Activated CD8-positive, alpha-beta T cell treated with anti-CD3 and anti-CD28 coated beads for 36 hours (primary cell): Measurements from ENCODE around the gene FGF22. TPM values are rescaled to one million over a fixed set of nuclear protein-coding genes. Genes with fewer than 3 reads are reported as not detected.

Experiments
- ATAC-seq: fragments of 200-7000 bp; cut with Tn5 transposase; one replicate; pipeline ENCODE4 v1.10.0; 2021; ENCODE audit warnings: mild to moderate bottlenecking, moderate library complexity
- CTCF ChIA-PET: fragments of 350-600 bp; sonication (Branson Sonifier 250); formaldehyde crosslinking; loops from one replicate; lab custom pipeline; 2021; ENCODE audit warnings: antibody characterized with exemption; lab: Charles Lee
- POLR2A ChIA-PET: fragments of 350-600 bp; sonication (Branson Sonifier 250); formaldehyde crosslinking; loops from one replicate; lab custom pipeline; 2021; ENCODE audit warnings: antibody characterized with exemption; lab: Charles Lee
- DNase-seq: peaks from one replicate; pipeline ENCODE4 v3.0.0-alpha.2; 2020
- H3K27ac Mint-ChIP-seq: one replicate; pipeline ENCODE4 v1.8.0; 2021; ENCODE audit warnings: mild to moderate bottlenecking, mixed read lengths
- H3K27me3 Mint-ChIP-seq: one replicate; pipeline ENCODE4 v1.8.0; 2021; ENCODE audit warnings: mixed read lengths
- H3K36me3 Mint-ChIP-seq: one replicate; pipeline ENCODE4 v1.8.0; 2021; ENCODE audit warnings: low read depth, mixed read lengths
- H3K4me1 Mint-ChIP-seq: one replicate; pipeline ENCODE4 v1.8.0; 2021; ENCODE audit warnings: low read depth, mixed read lengths
- H3K4me3 Mint-ChIP-seq: one replicate; pipeline ENCODE4 v1.8.0; 2021; ENCODE audit warnings: mild to moderate bottlenecking, moderate library complexity, mixed read lengths
- H3K9me3 Mint-ChIP-seq: one replicate; pipeline ENCODE4 v1.8.0; 2021; ENCODE audit warnings: mixed read lengths
- intact Hi-C: fragments of 100-400 bp; cut with micrococcal nuclease; formaldehyde crosslinking; loops from one replicate; pipeline ENCODE4 v1.10.0; 2022
- total RNA-seq, 2 experiments: library from RNA; stranded (reverse); gene quantifications; one replicate each; pipeline ENCODE4 v1.2.3, GENCODE V29; 2021
- TF ChIP-seq, protein P1 (sequence below): fragments of 200-600 bp; IDR thresholded peaks from one replicate; pipeline ENCODE4 v1.8.0; 2022; ENCODE audit warnings: antibody characterized with exemption, mild to moderate bottlenecking

The FGF22 gene
- total RNA-seq, 2 experiments from 2014 or later: 0.16 TPM; not detected in 1

GRCh38 chr19:633786-634639, 5.7 kb upstream of the FGF22 start:
- Mint-ChIP-seq H3K27ac (peak overlapping the region; percentile 92), H3K4me1 (peaks cover 22% of the 10 kb centered on the region), H3K9me3 (no peaks in the 10 kb centered on the region), H3K27me3 (no peaks in the 10 kb centered on the region), H3K36me3 (peaks cover 24% of the 10 kb centered on the region), H3K4me3 (peak overlapping the region; percentile 98)
- intact Hi-C loops: no loop called here
- ChIA-PET POLR2A (interaction anchor here (0.6 to 1.4 kb wide), 5 partner anchors 15 to 54 kb away, joined by 3 to 7 read pairs (median 4); partner anchors contain the start of gene RNF126), CTCF (interaction anchor here (0.6 to 2.6 kb wide), 5 partner anchors 9 to 123 kb away, joined by 3 to 9 read pairs (median 5); partner anchors contain the start of gene CDC34)
- TF ChIP-seq, protein P1, sequence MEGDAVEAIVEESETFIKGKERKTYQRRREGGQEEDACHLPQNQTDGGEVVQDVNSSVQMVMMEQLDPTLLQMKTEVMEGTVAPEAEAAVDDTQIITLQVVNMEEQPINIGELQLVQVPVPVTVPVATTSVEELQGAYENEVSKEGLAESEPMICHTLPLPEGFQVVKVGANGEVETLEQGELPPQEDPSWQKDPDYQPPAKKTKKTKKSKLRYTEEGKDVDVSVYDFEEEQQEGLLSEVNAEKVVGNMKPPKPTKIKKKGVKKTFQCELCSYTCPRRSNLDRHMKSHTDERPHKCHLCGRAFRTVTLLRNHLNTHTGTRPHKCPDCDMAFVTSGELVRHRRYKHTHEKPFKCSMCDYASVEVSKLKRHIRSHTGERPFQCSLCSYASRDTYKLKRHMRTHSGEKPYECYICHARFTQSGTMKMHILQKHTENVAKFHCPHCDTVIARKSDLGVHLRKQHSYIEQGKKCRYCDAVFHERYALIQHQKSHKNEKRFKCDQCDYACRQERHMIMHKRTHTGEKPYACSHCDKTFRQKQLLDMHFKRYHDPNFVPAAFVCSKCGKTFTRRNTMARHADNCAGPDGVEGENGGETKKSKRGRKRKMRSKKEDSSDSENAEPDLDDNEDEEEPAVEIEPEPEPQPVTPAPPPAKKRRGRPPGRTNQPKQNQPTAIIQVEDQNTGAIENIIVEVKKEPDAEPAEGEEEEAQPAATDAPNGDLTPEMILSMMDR: no peak
- DNase-seq (no peak), ATAC-seq (peak; percentile 10)

- CTCF ChIA-PET: interaction anchor here (1.7 to 2.6 kb wide), 2 partner anchors 103 to 124 kb away, joined by 5 to 9 read pairs; partner anchors contain the start of gene CDC34
- intact Hi-C loops: no loop called here
- TF ChIP-seq, protein P1: no peak
- Mint-ChIP-seq H3K27ac (no peak overlapping the region), H3K4me3 (no peak overlapping the region), H3K27me3 (no peaks in the 10 kb centered on the region), H3K9me3 (no peaks in the 10 kb centered on the region), H3K36me3 (peaks cover 18% of the 10 kb centered on the region), H3K4me1 (peaks cover 25% of the 10 kb centered on the region)
- POLR2A ChIA-PET: interaction anchor here (0.6 to 1.3 kb wide), 3 partner anchors 22 to 55 kb away, joined by 3 to 7 read pairs (median 3); no protein-coding TSS in a partner anchor
- ATAC-seq: no peak
- no peak for DNase-seq
These were observed 4.6 kb upstream of the FGF22 start for GRCh38 chr19:634975-635652.

GRCh38 chr19:638906-639252, 800 bp upstream of the FGF22 start:
- DNase-seq (no peak), ATAC-seq (no peak)
- TF ChIP-seq, protein P1: no peak
- no peaks in the 10 kb centered on the region for H3K9me3 Mint-ChIP-seq
- intact Hi-C loops: no loop called here
- H3K27ac Mint-ChIP-seq: no peak overlapping the region
- H3K27me3 Mint-ChIP-seq: no peaks in the 10 kb centered on the region
- POLR2A ChIA-PET: no interaction called here
- peaks cover 13% of the 10 kb centered on the region for H3K4me1 Mint-ChIP-seq
- peak overlapping the region; percentile 60 for H3K4me3 Mint-ChIP-seq
- no peaks in the 10 kb centered on the region for H3K36me3 Mint-ChIP-seq
- CTCF ChIA-PET: no interaction called here

DNA sequence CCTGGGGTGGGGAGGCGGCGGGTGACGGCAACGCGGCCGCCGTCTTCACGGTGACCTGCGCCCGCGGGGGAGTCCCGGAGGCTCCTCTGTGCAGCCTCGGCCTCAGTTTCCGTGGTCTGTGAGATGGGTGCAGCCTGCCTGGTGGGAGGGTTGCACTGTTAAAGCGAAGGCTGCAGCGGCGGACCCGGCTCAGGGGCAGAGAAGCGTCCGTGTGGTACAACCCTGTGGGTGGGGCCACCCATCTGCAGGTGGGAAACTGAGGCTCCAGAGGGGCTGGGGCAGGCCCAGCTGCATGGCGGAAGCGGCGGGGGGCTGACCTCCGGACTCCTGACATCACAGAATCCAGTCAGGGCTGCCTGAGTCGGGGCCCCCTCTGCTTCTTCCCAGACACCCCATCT, 481 bp downstream of the FGF22 start:
- Mint-ChIP-seq H3K27me3 (no peaks in the 10 kb centered on the region), H3K36me3 (peaks cover 3% of the 10 kb centered on the region), H3K9me3 (no peaks in the 10 kb centered on the region), H3K4me1 (peaks cover 13% of the 10 kb centered on the region), H3K4me3 (no peak overlapping the region), H3K27ac (no peak overlapping the region)
- POLR2A ChIA-PET: no interaction called here
- DNase-seq (no peak), ATAC-seq (no peak)
- intact Hi-C loops: no loop called here
- CTCF ChIA-PET: no interaction called here
- TF ChIP-seq, protein P1: no peak
